Type B pancreatic cell (in vitro differentiated cells): ENCODE data around the gene SFXN5. TPM values are rescaled to one million over a fixed set of nuclear protein-coding genes. Genes with fewer than 3 reads are reported as not detected.

Experiments used
- DNase-seq: peaks from one replicate; pipeline ENCODE4 v3.0.0; 2021; ENCODE audit warnings: mixed read lengths; ENCODE audit not compliant: unreplicated experiment; ENCODE audit errors: extremely low spot score
- H3K27ac Mint-ChIP-seq: 2 replicates; pipeline ENCODE4 v1.8.0; 2021; ENCODE audit warnings: mild to moderate bottlenecking, mixed read lengths
- H3K27me3 Mint-ChIP-seq: 2 replicates; pipeline ENCODE4 v1.8.0; 2021; ENCODE audit warnings: mixed read lengths
- H3K36me3 Mint-ChIP-seq: 2 replicates; pipeline ENCODE4 v1.8.0; 2021; ENCODE audit warnings: mixed read lengths
- H3K4me1 Mint-ChIP-seq: one replicate; pipeline ENCODE4 v1.8.0; 2021; ENCODE audit warnings: mixed read lengths; ENCODE audit not compliant: unreplicated experiment
- H3K4me3 Mint-ChIP-seq: 2 replicates; pipeline ENCODE4 v1.8.0; 2021; ENCODE audit warnings: mild to moderate bottlenecking, mixed read lengths
- H3K9me3 Mint-ChIP-seq: 2 replicates; pipeline ENCODE4 v1.8.0; 2021; ENCODE audit warnings: mixed read lengths
- total RNA-seq: library from RNA; stranded (reverse); gene quantifications from 2 replicates; pipeline ENCODE4 v1.2.1, GENCODE V29; 2021; ENCODE audit warnings: low replicate concordance
- TF ChIP-seq, protein P1 (sequence below): fragments of 200-600 bp; sonication (generic); conservative IDR thresholded peaks from 2 replicates; pipeline ENCODE4 v1.5.0; 2021; ENCODE audit warnings: antibody characterized with exemption, mild to moderate bottlenecking

SFXN5 gene
- total RNA-seq, 1 donor from 2014 or later, result 27.3 TPM

GRCh38 chr2:73088211-73088610 lies 16.7 kb upstream of the SFXN5 start:
- TF ChIP-seq, protein P1, sequence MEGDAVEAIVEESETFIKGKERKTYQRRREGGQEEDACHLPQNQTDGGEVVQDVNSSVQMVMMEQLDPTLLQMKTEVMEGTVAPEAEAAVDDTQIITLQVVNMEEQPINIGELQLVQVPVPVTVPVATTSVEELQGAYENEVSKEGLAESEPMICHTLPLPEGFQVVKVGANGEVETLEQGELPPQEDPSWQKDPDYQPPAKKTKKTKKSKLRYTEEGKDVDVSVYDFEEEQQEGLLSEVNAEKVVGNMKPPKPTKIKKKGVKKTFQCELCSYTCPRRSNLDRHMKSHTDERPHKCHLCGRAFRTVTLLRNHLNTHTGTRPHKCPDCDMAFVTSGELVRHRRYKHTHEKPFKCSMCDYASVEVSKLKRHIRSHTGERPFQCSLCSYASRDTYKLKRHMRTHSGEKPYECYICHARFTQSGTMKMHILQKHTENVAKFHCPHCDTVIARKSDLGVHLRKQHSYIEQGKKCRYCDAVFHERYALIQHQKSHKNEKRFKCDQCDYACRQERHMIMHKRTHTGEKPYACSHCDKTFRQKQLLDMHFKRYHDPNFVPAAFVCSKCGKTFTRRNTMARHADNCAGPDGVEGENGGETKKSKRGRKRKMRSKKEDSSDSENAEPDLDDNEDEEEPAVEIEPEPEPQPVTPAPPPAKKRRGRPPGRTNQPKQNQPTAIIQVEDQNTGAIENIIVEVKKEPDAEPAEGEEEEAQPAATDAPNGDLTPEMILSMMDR, result no peak
- H3K27ac Mint-ChIP-seq, result no peak overlapping the region
- H3K4me1 Mint-ChIP-seq, result peaks cover 45% of the 10 kb centered on the region

DNA sequence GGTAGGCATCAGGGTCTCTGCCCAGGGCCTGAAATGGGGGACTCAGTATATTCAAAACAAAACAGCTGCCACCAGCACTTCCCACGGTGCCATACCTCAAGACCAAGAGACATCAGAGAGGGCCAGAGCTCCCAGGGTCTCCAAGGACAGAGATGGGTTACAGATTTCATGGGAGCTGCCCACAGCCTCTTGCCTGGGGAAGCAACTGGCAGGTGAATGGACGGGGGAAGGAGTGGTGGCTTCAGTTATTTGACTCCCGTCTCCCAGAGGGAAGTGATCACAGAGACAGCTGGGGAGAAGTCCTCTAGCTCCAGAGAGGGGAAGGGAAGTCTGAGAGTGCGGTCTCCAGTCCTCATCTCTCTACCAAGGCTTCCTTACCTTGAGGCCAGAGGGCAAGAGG lies 15.8 kb upstream of the SFXN5 start:
- DNase-seq, result no peak
- Mint-ChIP-seq H3K27me3 (no peaks in the 10 kb centered on the region), H3K4me1 (peaks cover 37% of the 10 kb centered on the region), H3K4me3 (no peak overlapping the region), H3K9me3 (no peaks in the 10 kb centered on the region), H3K27ac (no peak overlapping the region), H3K36me3 (peaks cover 7% of the 10 kb centered on the region)
- TF ChIP-seq, protein P1, result no peak

More at GRCh38 chr2:73088211-73088610, 16.7 kb upstream of the SFXN5 start:
- no peak for DNase-seq
- Mint-ChIP-seq H3K36me3 (peaks cover 7% of the 10 kb centered on the region), H3K4me3 (no peak overlapping the region), H3K27me3 (no peaks in the 10 kb centered on the region), H3K9me3 (no peaks in the 10 kb centered on the region)

- H3K4me3 Mint-ChIP-seq, result no peak overlapping the region
- H3K27ac Mint-ChIP-seq, result peak overlapping the region; percentile 58
- H3K4me1 Mint-ChIP-seq, result peaks cover 23% of the 10 kb centered on the region
Measured at GRCh38 chr2:73085691-73086090, 14.2 kb upstream of the SFXN5 start.

GRCh38 chr2:73084971-73085370 lies 13.5 kb upstream of the SFXN5 start:
- DNase-seq, result no peak
- peaks cover 19% of the 10 kb centered on the region for H3K4me1 Mint-ChIP-seq
- H3K4me3 Mint-ChIP-seq, result peak overlapping the region; percentile 27
- TF ChIP-seq, protein P1, result no peak
- no peaks in the 10 kb centered on the region for H3K9me3 Mint-ChIP-seq
- no peaks in the 10 kb centered on the region for H3K27me3 Mint-ChIP-seq
- peaks cover 7% of the 10 kb centered on the region for H3K36me3 Mint-ChIP-seq
- peak overlapping the region; percentile 58 for H3K27ac Mint-ChIP-seq

More at GRCh38 chr2:73085691-73086090, 14.2 kb upstream of the SFXN5 start:
- peaks cover 7% of the 10 kb centered on the region for H3K36me3 Mint-ChIP-seq
- TF ChIP-seq, protein P1, result peak; percentile 90
- no peaks in the 10 kb centered on the region for H3K9me3 Mint-ChIP-seq
- no peaks in the 10 kb centered on the region for H3K27me3 Mint-ChIP-seq
- peak; percentile 86 for DNase-seq

DNA sequence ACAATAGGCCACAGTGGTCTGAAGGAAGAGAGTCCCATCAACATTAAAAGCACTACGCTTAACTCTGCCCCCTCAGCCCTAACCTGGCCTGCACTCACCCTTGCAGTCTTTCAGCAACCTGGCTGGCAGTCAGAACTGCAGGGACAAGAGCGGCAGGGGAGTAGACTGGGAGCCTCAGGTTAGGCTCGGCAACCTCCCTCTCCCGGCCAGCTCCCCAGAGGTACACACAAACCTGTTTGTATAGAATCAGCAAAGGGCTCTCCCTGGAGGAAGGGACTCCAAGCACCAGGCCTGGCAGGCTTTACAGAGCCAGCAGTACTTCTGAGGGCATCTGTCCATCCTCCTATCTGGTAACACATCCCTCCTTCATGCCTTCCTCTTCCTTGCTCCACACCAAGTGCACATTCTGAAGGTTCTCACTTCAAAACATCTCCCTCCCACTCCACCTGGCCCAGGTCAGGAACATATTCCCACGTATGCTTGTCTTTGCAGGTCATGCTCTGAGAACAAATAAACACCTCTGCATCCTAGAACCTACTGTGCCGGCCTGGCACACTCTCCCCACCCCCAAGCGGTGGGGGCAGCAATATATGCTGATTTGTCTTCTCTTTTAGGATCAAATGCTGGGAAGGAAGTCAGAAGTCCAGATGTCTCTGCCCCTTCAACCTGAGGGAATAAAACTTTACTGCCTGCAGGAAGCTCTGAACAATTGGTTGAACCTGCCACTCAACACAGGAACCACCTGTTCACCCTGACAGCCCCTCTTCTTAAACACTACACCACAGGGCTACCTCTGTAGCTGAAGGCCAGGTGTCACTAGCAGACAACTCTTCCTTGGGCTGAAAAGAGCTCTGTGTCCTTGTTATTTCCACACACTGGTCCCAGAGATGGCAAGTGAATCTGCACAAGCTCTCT lies 12.6 kb upstream of the SFXN5 start:
- DNase-seq, result no peak
- TF ChIP-seq, protein P1, result no peak
- Mint-ChIP-seq H3K27ac (peak overlapping the region; percentile 58), H3K4me3 (no peak overlapping the region), H3K4me1 (peaks cover 10% of the 10 kb centered on the region), H3K27me3 (no peaks in the 10 kb centered on the region), H3K9me3 (no peaks in the 10 kb centered on the region), H3K36me3 (peaks cover 4% of the 10 kb centered on the region)
